Ascending aorta (tissue), 2 donors: ENCODE measurements around the gene JAG2. TPM values are rescaled to one million over a fixed set of nuclear protein-coding genes. Genes with fewer than 3 reads are reported as not detected.

ENCODE experiments used
- DNase-seq, 2 donors: peaks; one replicate each; pipeline ENCODE4 v3.0.0-alpha.2; 2019; ENCODE audit warnings: low spot score in 2 of 2
- H3K27ac ChIP-seq, 2 donors: fragments of 200-600 bp; sonication (generic); one replicate each; pipeline ENCODE4 v1.5.1; 2016 to 2017; ENCODE audit warnings: mild to moderate bottlenecking in 1 of 2
- H3K27me3 ChIP-seq: fragments of 200-600 bp; sonication (generic); one replicate; pipeline ENCODE4 v1.5.1; 2017
- H3K36me3 ChIP-seq, 2 donors: fragments of 200-600 bp; sonication (generic); one replicate each; pipeline ENCODE4 v1.5.1; 2016
- H3K4me1 ChIP-seq, 2 donors: fragments of 200-600 bp; sonication (generic); one replicate each; pipeline ENCODE4 v1.5.1; 2016 to 2017; ENCODE audit warnings: mild to moderate bottlenecking in 1 of 2
- H3K4me3 ChIP-seq, 2 donors: fragments of 200-600 bp; sonication (generic); one replicate each; pipeline ENCODE4 v1.5.1; 2016 to 2017; ENCODE audit warnings: mild to moderate bottlenecking in 1 of 2
- H3K9me3 ChIP-seq, 2 donors: fragments of 200-600 bp; sonication (generic); one replicate each; pipeline ENCODE4 v1.5.1; 2016
- CTCF ChIP-seq, 3 experiments: fragments of 200-600 bp in 2 of 3; fragments of 450-650 bp in 1 of 3; sonication (generic) in 2 of 3; IDR thresholded peaks; one replicate each; pipeline ENCODE4 v1.5.1; 2016 to 2019; ENCODE audit warnings: antibody characterized with exemption in 3 of 3, mild to moderate bottlenecking in 1 of 3, moderate library complexity in 1 of 3
- intact Hi-C: fragments of 100-400 bp; cut with DNase I; formaldehyde crosslinking; loops from one replicate; pipeline ENCODE4 v1.15.1; 2023
- total RNA-seq: library from RNA; depleted of rRNA; stranded (reverse); fragments of >200 nt; gene quantifications from one replicate; pipeline ENCODE4 v1.1.0, GENCODE V29; 2016

Gene JAG2
- total RNA-seq, 1 donor from 2014 or later: 35.5 TPM

GRCh38 chr14:105169776-105170655 is 1.4 kb upstream of the JAG2 start:
- no peak overlapping the region for H3K4me3 ChIP-seq
- DNase-seq: no peak
- peaks cover 7 to 26% of the 10 kb centered on the region in 2 donors for H3K4me1 ChIP-seq
- H3K27me3 ChIP-seq: no peaks in the 10 kb centered on the region
- intact Hi-C loops: loop anchor here (10.0 kb wide), 1 partner anchor 1285 kb away; no protein-coding TSS in a partner anchor
- no peaks in the 10 kb centered on the region for H3K36me3 ChIP-seq
- H3K9me3 ChIP-seq: no peaks in the 10 kb centered on the region
- no peak for TF ChIP-seq CTCF (IDR thresholded peaks at IDR 0.05)
- no peak overlapping the region for H3K27ac ChIP-seq

GRCh38 chr14:105168979-105169507 is 467 bp upstream of the JAG2 start:
- H3K9me3 ChIP-seq: no peaks in the 10 kb centered on the region
- peak overlapping the region in 1 of 2 donors; percentile 57 for H3K4me3 ChIP-seq
- peak in 2 of 3 experiments; percentile 21 to 28 for TF ChIP-seq CTCF (IDR thresholded peaks at IDR 0.05)
- no peaks in the 10 kb centered on the region for H3K36me3 ChIP-seq
- no peak for DNase-seq
- peaks cover 7 to 26% of the 10 kb centered on the region in 2 donors for H3K4me1 ChIP-seq
- intact Hi-C loops: loop anchor here (10.0 kb wide), 1 partner anchor 1284 kb away; no protein-coding TSS in a partner anchor
- no peak overlapping the region for H3K27ac ChIP-seq
- H3K27me3 ChIP-seq: no peaks in the 10 kb centered on the region

- Histone ChIP-seq H3K4me1 (peaks cover 7 to 26% of the 10 kb centered on the region in 2 donors), H3K9me3 (no peaks in the 10 kb centered on the region), H3K27ac (no peak overlapping the region), H3K27me3 (no peaks in the 10 kb centered on the region), H3K4me3 (peak overlapping the region; percentile 54 to 56), H3K36me3 (no peaks in the 10 kb centered on the region)
- TF ChIP-seq CTCF (IDR thresholded peaks at IDR 0.05): no peak
- no peak for DNase-seq
- intact Hi-C loops: loop anchor here (10.0 kb wide), 1 partner anchor 1283 kb away; no protein-coding TSS in a partner anchor
These were observed 519 bp downstream of the JAG2 start for GRCh38 chr14:105168093-105168420.

GRCh38 chr14:105167303-105168092 is 1.1 kb downstream of the JAG2 start:
- peak overlapping the region; percentile 54 to 56 for H3K4me3 ChIP-seq
- peaks cover 7 to 26% of the 10 kb centered on the region in 2 donors for H3K4me1 ChIP-seq
- H3K27me3 ChIP-seq: no peaks in the 10 kb centered on the region
- intact Hi-C loops: loop anchor here (2.0 to 10.0 kb wide), 2 partner anchors 79 to 1283 kb away; no protein-coding TSS in a partner anchor
- TF ChIP-seq CTCF (IDR thresholded peaks at IDR 0.05): peak in 1 of 3 experiments; percentile 9
- no peaks in the 10 kb centered on the region for H3K9me3 ChIP-seq
- H3K36me3 ChIP-seq: no peaks in the 10 kb centered on the region
- no peak for DNase-seq
- no peak overlapping the region for H3K27ac ChIP-seq

- intact Hi-C loops: loop anchor here (2.0 to 10.0 kb wide), 2 partner anchors 78 to 1282 kb away; no protein-coding TSS in a partner anchor
- H3K4me3 ChIP-seq: no peak overlapping the region
- no peak for TF ChIP-seq CTCF (IDR thresholded peaks at IDR 0.05)
These were observed 1.8 kb downstream of the JAG2 start for GRCh38 chr14:105166571-105167302.

More at GRCh38 chr14:105166571-105167302, 1.8 kb downstream of the JAG2 start:
- H3K36me3 ChIP-seq: no peaks in the 10 kb centered on the region
- H3K27me3 ChIP-seq: no peaks in the 10 kb centered on the region
- no peak overlapping the region for H3K27ac ChIP-seq
- DNase-seq: no peak
- peaks cover 7 to 26% of the 10 kb centered on the region in 2 donors for H3K4me1 ChIP-seq
- no peaks in the 10 kb centered on the region for H3K9me3 ChIP-seq
